GM19463 (cell line): ENCODE results near the gene OR8U1.
"Not testable (repeated sequence)": the region's sequence is repeated elsewhere in the genome, so short reads cannot be mapped to it uniquely, and the experiment has no call there.

Experiments used
- ATAC-seq: cut with Tn5 transposase; IDR thresholded peaks from one replicate; pipeline ENCODE4 v1.9.1; 2021; ENCODE audit warnings: mild to moderate bottlenecking, moderate library complexity; ENCODE audit not compliant: unreplicated experiment

The OR8U1 gene

GRCh38 chr11:56375324-56375723, at the start of gene OR8U1:
Gene OR8U1, plus strand, starts transcription at chr11:56375624. Its CDS starts 0 bp downstream, at chr11:56375624.
- ATAC-seq = no peak

- ATAC-seq = no peak
Measured at GRCh38 chr11:56331861-56332491, 43.4 kb upstream of the OR8U1 start.

GRCh38 chr11:56333156-56333555, 42.3 kb upstream of the OR8U1 start:
- ATAC-seq = no peak

- no peak for ATAC-seq
Measured at GRCh38 chr11:56340289-56340688, 35.1 kb upstream of the OR8U1 start.

- no peak for ATAC-seq
Measured at GRCh38 chr11:56345739-56346138, 29.7 kb upstream of the OR8U1 start, which contains the start of gene OR8K1. Gene OR8K1, plus strand, starts transcription at chr11:56346039. Its CDS starts 0 bp downstream, at chr11:56346039.

- no peak for ATAC-seq
Measured at GRCh38 chr11:56353991-56354390, 21.4 kb upstream of the OR8U1 start, which contains the start of gene OR8J1. Gene OR8J1, plus strand, starts transcription at chr11:56354291. Its CDS starts 5,956 bp downstream, at chr11:56360247.

GRCh38 chr11:56380120-56380519, 4.7 kb downstream of the OR8U1 start:
- no peak for ATAC-seq

GRCh38 chr11:56394381-56394780, 19.0 kb downstream of the OR8U1 start:
- ATAC-seq = no peak

- no peak for ATAC-seq
Measured at GRCh38 chr11:56396047-56396446, 20.6 kb downstream of the OR8U1 start.

- ATAC-seq = not testable (repeated sequence)
Measured at GRCh38 chr11:56401858-56402461, 26.5 kb downstream of the OR8U1 start.

GRCh38 chr11:56404393-56404792, 29.0 kb downstream of the OR8U1 start:
- ATAC-seq = no peak

- no peak for ATAC-seq
Measured at GRCh38 chr11:56410801-56411200, 35.4 kb downstream of the OR8U1 start.

GRCh38 chr11:56412396-56412795, 37.0 kb downstream of the OR8U1 start, which contains the start of gene OR5AL1:
Gene OR5AL1, plus strand, starts transcription at chr11:56412696.
- no peak for ATAC-seq
